ENCODE data around the gene SPTB.

- TF ChIP-seq CTCF (IDR thresholded peaks at IDR 0.05; ENCODE audit: low read depth, low read length), result no peak
- no peak for TF ChIP-seq POLR2A (IDR thresholded peaks at IDR 0.05; ENCODE audit: extremely low read depth, insufficient read length)
- TF ChIP-seq MYC (IDR thresholded peaks at IDR 0.05; ENCODE audit: low read depth, low read length), result no peak
These were observed 49.3 kb upstream of the SPTB start for GRCh38 chr14:64929014-64929359.
